Activated CD4-positive, alpha-beta T cell treated with anti-CD3 and anti-CD28 coated beads, Interleukin-2, amount 50 U/mL, for 24 hours (primary cell): Measurements from ENCODE around the gene SSR2.

Experiments used
- DNase-seq, 2 donors: peaks; one replicate each; pipeline ENCODE4 v3.0.0-alpha.2; 2020; ENCODE audit warnings: low read depth in 1 of 2, low spot score in 1 of 2

The SSR2 gene

GRCh38 chr1:155974208-155975115 is 46.3 kb downstream of the SSR2 start:
- DNase-seq, result no peak

GRCh38 chr1:155973723-155974122 is 47.0 kb downstream of the SSR2 start:
- no peak for DNase-seq

- DNase-seq, result no peak
Observed at GRCh38 chr1:155971910-155972809, 48.6 kb downstream of the SSR2 start.

GRCh38 chr1:155970531-155971167 is 50.1 kb downstream of the SSR2 start:
- no peak for DNase-seq

GRCh38 chr1:155969377-155969791 is 51.4 kb downstream of the SSR2 start:
- DNase-seq, result no peak

- no peak for DNase-seq
Observed at GRCh38 chr1:155968670-155969069, 52.1 kb downstream of the SSR2 start.

GRCh38 chr1:155968051-155968400 is 52.7 kb downstream of the SSR2 start:
- no peak for DNase-seq

- no peak for DNase-seq
Observed at GRCh38 chr1:155967341-155968050, 53.3 kb downstream of the SSR2 start.

- no peak for DNase-seq
Observed at GRCh38 chr1:155966750-155967149, 54.0 kb downstream of the SSR2 start.

GRCh38 chr1:155966135-155966534 is 54.6 kb downstream of the SSR2 start:
- no peak for DNase-seq

GRCh38 chr1:155964193-155964592 is 56.6 kb downstream of the SSR2 start:
- no peak for DNase-seq

- DNase-seq, result no peak
Observed at GRCh38 chr1:155962599-155963211, 58.0 kb downstream of the SSR2 start.

GRCh38 chr1:155961937-155962336 is 58.8 kb downstream of the SSR2 start:
- DNase-seq, result no peak

GRCh38 chr1:155960081-155960745 is 60.5 kb downstream of the SSR2 start:
- no peak for DNase-seq
